ENCODE measurements around the gene FLNB. TPM values are rescaled to one million over a fixed set of nuclear protein-coding genes. Genes with fewer than 3 reads are reported as not detected.
A peak's percentile ranks its signal among the peaks of the same experiment; 100 is the strongest.

FLNB gene
- 115 and 127 TPM in 2 replicates for polyA plus RNA-seq (2012; rRNA removed)
- 44.1 and 52.4 TPM in 2 replicates for polyA plus RNA-seq (2012; cell fraction: cytosol; rRNA removed)
- 397 and 536 TPM in 2 replicates for polyA plus RNA-seq (2012; cell fraction: nucleus; rRNA removed)

- H3K9me3 ChIP-seq, result no peaks in the 10 kb centered on the region
- H3K4me2 ChIP-seq, result peak within 1 kb of the TSS; percentile 96
- H2AFZ ChIP-seq (ENCODE audit: low read depth), result peak within 1 kb of the TSS; percentile 85
- peaks cover 52% of the 10 kb centered on the region for H3K79me2 ChIP-seq (ENCODE audit: insufficient read depth)
- H3K4me1 ChIP-seq (ENCODE audit: control insufficient read depth in 1 of 2, insufficient read depth in 2 of 2, low read depth in 1 of 2, low read length in 1 of 2), result peaks cover 10 to 33% of the 10 kb centered on the region in 2 experiments; a peak in 3 of 4 replicates
- H3K4me3 ChIP-seq (ENCODE audit: low read depth in 2 of 2, low read length in 1 of 2), result peak within 1 kb of the TSS; percentile 86 to 100
- WGBS (ENCODE audit: low lambda C conversion rate), result 2% methylated on average over 19 of the region's 91 CpGs
- no peaks in the 10 kb centered on the region for H3K9me2 ChIP-seq
- H3F3A ChIP-seq (replicated peaks; ENCODE audit: insufficient read depth), result peaks cover 18% of the 10 kb centered on the region
- H3K27me3 ChIP-seq (ENCODE audit: insufficient read depth), result no peaks in the 10 kb centered on the region
- ChIA-PET POLR2A (interaction anchor here (0.8 to 1.3 kb wide), 2 partner anchors 164 to 170 kb away, joined by 3 to 4 read pairs; no protein-coding TSS in a partner anchor), CTCF (interaction anchor here (0.6 to 4.9 kb wide), 52 partner anchors 7 to 546 kb away, joined by 3 to 39 read pairs (median 4); partner anchors contain the start of genes ABHD6, DNASE1L3, HTD2 and RPP14)
- DNase-seq, result peak; percentile 99
- H4K20me1 ChIP-seq (ENCODE audit: insufficient read depth), result peaks cover 24% of the 10 kb centered on the region
- H3K27ac ChIP-seq (ENCODE audit: low read depth in 2 of 2, low read length in 1 of 2), result peak within 1 kb of the TSS; percentile 62 to 85
- no peaks in the 10 kb centered on the region for H3K36me3 ChIP-seq (replicated peaks in 1 of 2; ENCODE audit: control insufficient read depth in 1 of 2, insufficient read depth in 2 of 2, low read length in 1 of 2)
- peak within 1 kb of the TSS; percentile 97 for H3K9ac ChIP-seq
- TF ChIP-seq MAX (IDR thresholded peaks at IDR 0.05; ENCODE audit: low read depth) (peak; percentile 28; the same call in 1 of the 2 replicates), ELF1 (IDR thresholded peaks at IDR 0.05) (no peak), CTCF (IDR thresholded peaks at IDR 0.05) (peak; percentile 68), RCOR1 (IDR thresholded peaks at IDR 0.05; ENCODE audit: low read length) (0 out of 2 replicates have a peak, but pooled peaks have one; percentile 15), CHD2 (IDR thresholded peaks at IDR 0.05; ENCODE audit: low read length, partially characterized antibody) (no peak), RFX5 (IDR thresholded peaks at IDR 0.05; ENCODE audit: low read length) (no peak), ZBTB33 (IDR thresholded peaks at IDR 0.05; ENCODE audit: borderline replicate concordance, low read depth) (no peak), MXI1 (IDR thresholded peaks at IDR 0.05; ENCODE audit: low read depth, low read length) (peak; percentile 8; the same call in 1 of the 2 replicates), POLR2AphosphoS5 (IDR thresholded peaks at IDR 0.05; ENCODE audit: low read depth, low read length) (peak; percentile 94), JUND (IDR thresholded peaks at IDR 0.05) (no peak), NRF1 (IDR thresholded peaks at IDR 0.05; ENCODE audit: low read depth, low read length) (peak; percentile 68), SMC3 (IDR thresholded peaks at IDR 0.05; ENCODE audit: low read depth, low read length) (peak; percentile 81), USF1 (IDR thresholded peaks at IDR 0.05; ENCODE audit: borderline replicate concordance, low read depth) (no peak), NFIC (IDR thresholded peaks at IDR 0.05; ENCODE audit: borderline replicate concordance) (no peak), RAD21 (IDR thresholded peaks at IDR 0.05; ENCODE audit: low read length) (peak; percentile 76), MEF2A (IDR thresholded peaks at IDR 0.05; ENCODE audit: borderline replicate concordance, low read depth) (no peak), REST (IDR thresholded peaks at IDR 0.05; ENCODE audit: low read depth, low read length) (0 out of 2 replicates have a peak, but pooled peaks have one; percentile 43), TCF12 (IDR thresholded peaks at IDR 0.05) (no peak), FOXM1 (IDR thresholded peaks at IDR 0.05; ENCODE audit: low read depth) (no peak), EP300 (IDR thresholded peaks at IDR 0.05; ENCODE audit: borderline replicate concordance in 1 of 2, low read depth in 1 of 2, low read length in 1 of 2) (no peak), FOXJ3 (CRISPR knock-in tag; IDR thresholded peaks at IDR 0.05) (peak; percentile 59), TEAD4 (IDR thresholded peaks at IDR 0.05; ENCODE audit: borderline replicate concordance, insufficient read depth) (no peak), EZH2phosphoT487 (IDR thresholded peaks at IDR 0.05; ENCODE audit: borderline replicate concordance, low read depth) (no peak), GATA2 (CRISPR knock-in tag; IDR thresholded peaks at IDR 0.05) (no peak)
These were observed at the start of gene FLNB for GRCh38 chr3:58008141-58009025. FLNB (plus strand) TSS chr3:58008422; CDS start chr3:58008565, 143 bp downstream.

All from SK-N-SH (cell line).